Caco-2 (cell line): ENCODE measurements around the gene SAMD4A. TPM values are rescaled to one million over a fixed set of nuclear protein-coding genes. Genes with fewer than 3 reads are reported as not detected.

Experiments
- BruUV-seq: library from RNA; stranded (reverse); fragments of 400-500 nt; replicated peaks from 2 replicates; lab custom pipeline; 2021; lab: Mats Ljungman, UMichigan
- CTCF ChIA-PET: fragments of 300-600 bp; sonication (Branson Sonifier 250); formaldehyde crosslinking; loops from one replicate; lab custom pipeline; 2022; ENCODE audit warnings: antibody characterized with exemption; lab: Charles Lee
- POLR2A ChIA-PET: fragments of 300-600 bp; sonication (Branson Sonifier 250); formaldehyde crosslinking; loops from one replicate; lab custom pipeline; 2022; ENCODE audit warnings: antibody characterized with exemption; lab: Charles Lee
- DNase-seq, 2 experiments: peaks; one replicate each; pipeline versions ENCODE4 v3.0.0 to v3.0.0-alpha.2; 2020 to 2022
- H3K27me3 ChIP-seq: replicated peaks from 2 replicates; pipeline ENCODE4 v1.6.0; 2011; ENCODE audit warnings: low read length; ENCODE audit not compliant: control insufficient read depth, insufficient read depth
- H3K36me3 ChIP-seq: 2 replicates; pipeline ENCODE4 v1.5.1; 2011; ENCODE audit warnings: low read length; ENCODE audit not compliant: control insufficient read depth, insufficient read depth
- H3K4me1 ChIP-seq: fragments of 250-450 bp; sonication (Bioruptor Pico); 2 replicates; pipeline ENCODE4 v1.5.1; 2020; ENCODE audit warnings: mild to moderate bottlenecking
- H3K4me3 ChIP-seq: 2 replicates; pipeline ENCODE4 v1.5.1; 2011; ENCODE audit warnings: low read depth, mild to moderate bottlenecking, control low read depth, low read length
- H3K9me3 ChIP-seq: fragments of 250-450 bp; sonication (Bioruptor Pico); 2 replicates; pipeline ENCODE4 v1.5.1; 2020; ENCODE audit warnings: mild to moderate bottlenecking, moderate library complexity
- H3K27ac Mint-ChIP-seq: one replicate; pipeline ENCODE4 v1.8.0; 2022; ENCODE audit warnings: mixed read lengths; ENCODE audit not compliant: unreplicated experiment
- H3K27me3 Mint-ChIP-seq: one replicate; pipeline ENCODE4 v1.8.0; 2022; ENCODE audit warnings: mixed read lengths; ENCODE audit not compliant: insufficient read depth, unreplicated experiment
- H3K36me3 Mint-ChIP-seq: one replicate; pipeline ENCODE4 v1.8.0; 2022; ENCODE audit warnings: mild to moderate bottlenecking, mixed read lengths; ENCODE audit not compliant: insufficient read depth, unreplicated experiment
- H3K4me1 Mint-ChIP-seq: one replicate; pipeline ENCODE4 v1.8.0; 2022; ENCODE audit warnings: low read depth, mixed read lengths; ENCODE audit not compliant: unreplicated experiment
- H3K4me3 Mint-ChIP-seq: one replicate; pipeline ENCODE4 v1.8.0; 2022; ENCODE audit warnings: mild to moderate bottlenecking, moderate library complexity, mixed read lengths; ENCODE audit not compliant: unreplicated experiment
- H3K9me3 Mint-ChIP-seq: one replicate; pipeline ENCODE4 v1.8.0; 2022; ENCODE audit warnings: mixed read lengths; ENCODE audit not compliant: unreplicated experiment
- CTCF ChIP-seq, 2 experiments: fragments of 200-600 bp in 1 of 2; IDR thresholded peaks; 1 replicate in 1 of 2; 2 replicates in 1 of 2; pipeline versions ENCODE4 v1.5.1 to v1.8.0; 2011 to 2022; ENCODE audit warnings: antibody characterized with exemption in 1 of 2, control low read depth in 1 of 2, inconsistent platforms in 1 of 2, low read depth in 1 of 2, low read length in 1 of 2, mild to moderate bottlenecking in 1 of 2, moderate library complexity in 1 of 2; ENCODE audit not compliant: insufficient read depth in 1 of 2, severe bottlenecking in 1 of 2, unreplicated experiment in 1 of 2
- intact Hi-C: fragments of 100-400 bp; cut with micrococcal nuclease; formaldehyde crosslinking; loops from one replicate; pipeline ENCODE4 v1.10.0; 2022; ENCODE audit not compliant: unreplicated experiment
- total RNA-seq: library from RNA; stranded (reverse); gene quantifications from 2 replicates; pipeline ENCODE4 v1.2.3, GENCODE V29; 2022

The SAMD4A gene
- total RNA-seq, 1 experiment from 2014 or later, result 60.8 TPM

GRCh38 chr14:54839701-54840119, 272.8 kb downstream of the SAMD4A start:
- no peaks in the 10 kb centered on the region for H3K27me3 Mint-ChIP-seq
- H3K27ac Mint-ChIP-seq, result no peak overlapping the region
- Histone ChIP-seq H3K27me3 (no peaks in the 10 kb centered on the region), H3K36me3 (no peaks in the 10 kb centered on the region), H3K4me1 (peaks cover 24% of the 10 kb centered on the region), H3K9me3 (no peaks in the 10 kb centered on the region), H3K4me3 (no peak overlapping the region)
- intact Hi-C loops, result loop anchor here (5.0 kb wide), 1 partner anchor 63 kb away; the partner anchor contains the start of gene GCH1
- peaks cover 12% of the 10 kb centered on the region for H3K4me1 Mint-ChIP-seq
- H3K9me3 Mint-ChIP-seq, result no peaks in the 10 kb centered on the region
- TF ChIP-seq CTCF (IDR thresholded peaks at IDR 0.05; ENCODE audit: insufficient read depth in 1 of 2, low read depth in 1 of 2, low read length in 1 of 2, severe bottlenecking in 1 of 2, unreplicated experiment in 1 of 2), result no peak
- DNase-seq, result peak; percentile 34 to 46
- ChIA-PET CTCF (no interaction called here), POLR2A (interaction anchor here (0.7 kb wide), 1 partner anchor 46 kb away, joined by 3 read pairs; no protein-coding TSS in a partner anchor)
- no TSS peak for BruUV-seq
- peaks cover 4% of the 10 kb centered on the region for H3K36me3 Mint-ChIP-seq
- H3K4me3 Mint-ChIP-seq, result no peak overlapping the region

- DNase-seq, result no peak
- ChIA-PET POLR2A (no interaction called here), CTCF (no interaction called here)
- no peaks in the 10 kb centered on the region for H3K27me3 Mint-ChIP-seq
- Histone ChIP-seq H3K27me3 (no peaks in the 10 kb centered on the region), H3K9me3 (no peaks in the 10 kb centered on the region), H3K4me3 (no peak overlapping the region), H3K4me1 (peaks cover 24% of the 10 kb centered on the region), H3K36me3 (no peaks in the 10 kb centered on the region)
- H3K36me3 Mint-ChIP-seq, result peaks cover 5% of the 10 kb centered on the region
- intact Hi-C loops, result no loop called here
- no peak overlapping the region for H3K27ac Mint-ChIP-seq
- peaks cover 12% of the 10 kb centered on the region for H3K4me1 Mint-ChIP-seq
- BruUV-seq, result no TSS peak
- H3K9me3 Mint-ChIP-seq, result no peaks in the 10 kb centered on the region
- no peak overlapping the region for H3K4me3 Mint-ChIP-seq
- TF ChIP-seq CTCF (IDR thresholded peaks at IDR 0.05; ENCODE audit: insufficient read depth in 1 of 2, low read depth in 1 of 2, low read length in 1 of 2, severe bottlenecking in 1 of 2, unreplicated experiment in 1 of 2), result no peak
Observed at GRCh38 chr14:54840336-54840735, 273.4 kb downstream of the SAMD4A start.

GRCh38 chr14:54840798-54841197, 273.9 kb downstream of the SAMD4A start:
- POLR2A ChIA-PET, result no interaction called here
- peaks cover 24% of the 10 kb centered on the region for H3K4me1 ChIP-seq
- TF ChIP-seq CTCF (IDR thresholded peaks at IDR 0.05; ENCODE audit: insufficient read depth in 1 of 2, low read depth in 1 of 2, low read length in 1 of 2, severe bottlenecking in 1 of 2, unreplicated experiment in 1 of 2), result no peak
- Mint-ChIP-seq H3K36me3 (peaks cover 5% of the 10 kb centered on the region), H3K9me3 (no peaks in the 10 kb centered on the region), H3K4me3 (no peak overlapping the region), H3K27me3 (no peaks in the 10 kb centered on the region), H3K4me1 (peaks cover 12% of the 10 kb centered on the region), H3K27ac (no peak overlapping the region)
- no peak overlapping the region for H3K4me3 ChIP-seq
- CTCF ChIA-PET, result no interaction called here
- no TSS peak for BruUV-seq
- no peaks in the 10 kb centered on the region for H3K36me3 ChIP-seq
- H3K27me3 ChIP-seq, result no peaks in the 10 kb centered on the region
- intact Hi-C loops, result no loop called here
- DNase-seq, result no peak
- H3K9me3 ChIP-seq, result no peaks in the 10 kb centered on the region

Other genes starting within 250 kb of the SAMD4A start
- 64.9 and 83.0 TPM in 2 replicates for gene CDKN3, start 170.1 kb upstream of the SAMD4A start, total RNA-seq
- gene CNIH1, start 125.8 kb upstream of the SAMD4A start, total RNA-seq, result 159 and 164 TPM in 2 replicates
- gene GMFB, start 78.1 kb upstream of the SAMD4A start, total RNA-seq, result 65.5 and 67.4 TPM in 2 replicates
- 12.0 and 12.3 TPM in 2 replicates for gene CGRRF1, start 57.2 kb upstream of the SAMD4A start, total RNA-seq